Ovary (tissue), 9 donors: ENCODE results near the gene RANBP17. TPM values are rescaled to one million over a fixed set of nuclear protein-coding genes. Genes with fewer than 3 reads are reported as not detected.

ENCODE experiments used
- DNase-seq, 5 donors: peaks; one replicate each; pipeline ENCODE4 v3.0.0-alpha.2; 2019 to 2020
- H3K27ac ChIP-seq, 2 donors: fragments of 200-600 bp; one replicate each; pipeline versions ENCODE4 v1.5.1 to v1.8.0; 2019 to 2022
- H3K27me3 ChIP-seq: fragments of 200-600 bp; one replicate; pipeline ENCODE4 v1.8.0; 2022
- H3K36me3 ChIP-seq: fragments of 200-600 bp; sonication (generic); one replicate; pipeline ENCODE4 v1.5.1; 2019
- H3K4me1 ChIP-seq: one replicate; pipeline ENCODE4 v1.8.1; 2013; ENCODE audit warnings: mild to moderate bottlenecking, moderate library complexity; ENCODE audit not compliant: insufficient read depth
- H3K4me3 ChIP-seq: fragments of 200-600 bp; sonication (generic); one replicate; pipeline ENCODE4 v1.5.1; 2017
- H3K9me3 ChIP-seq, 2 donors: fragments of 200-600 bp in 1 of 2; sonication (generic) in 1 of 2; one replicate each; pipeline versions ENCODE4 v1.5.1 to v1.8.1; 2013 to 2019; ENCODE audit warnings: mild to moderate bottlenecking in 1 of 2, moderate library complexity in 1 of 2
- CTCF ChIP-seq, 3 donors: fragments of 450-650 bp in 2 of 3; fragments of 200-600 bp in 1 of 3; IDR thresholded peaks; one replicate each; pipeline versions ENCODE4 v1.5.1 to v1.8.0; 2016 to 2022; ENCODE audit warnings: antibody characterized with exemption in 3 of 3, mild to moderate bottlenecking in 1 of 3
- EP300 ChIP-seq: sonication (generic); formaldehyde crosslinking; IDR thresholded peaks from one replicate; pipeline ENCODE4 v1.6.1; 2017; ENCODE audit warnings: antibody characterized with exemption
- POLR2A ChIP-seq: fragments of 450-650 bp; IDR thresholded peaks from one replicate; pipeline ENCODE4 v1.6.1; 2017; ENCODE audit warnings: antibody characterized with exemption, mild to moderate bottlenecking, moderate library complexity
- WGBS, 3 donors: extraction: QIAGEN DNeasy Blood & Tissue Kit in 1 of 3; methylation state at CpG; one replicate each; pipeline versions ENCODE4 v1.1.5 to v1.1.7; 2013 to 2017; 5-methylcytosine and 5-hydroxymethylcytosine counted together
- intact Hi-C, 4 donors: fragments of 100-400 bp; cut with DNase I; formaldehyde crosslinking; loops; one replicate each; pipeline versions ENCODE4 v1.11.0 to v1.15.1; 2022 to 2023
- polyA plus RNA-seq, 2 donors: library from polyadenylated mRNA; stranded (reverse); fragments of 200-250 nt in 1 of 2; fragments of 350-450 nt in 1 of 2; fragmentation: Illumina TruSeq in 1 of 2; extraction: RNeasy Lipid Tissue Mini Kit (QIAGEN cat#74804) in 1 of 2; gene quantifications; one replicate each; pipeline ENCODE4 v1.2.3, GENCODE V29; 2013 to 2014
- total RNA-seq, 7 donors: library from RNA; depleted of rRNA in 2 of 7; stranded (reverse); fragments of >200 nt in 2 of 7; fragmentation: NEBNext Ultra II Directional in 3 of 7; extraction: Animal tissue kit (Norgen Biotek cat#: 25700) in 3 of 7; gene quantifications; one replicate each; pipeline versions ENCODE4 v1.1.0 to v1.2.4, GENCODE V29; 2016 to 2023
- donor health status: DM: no; HTN: no; CAD: no; lungs with moderate emphysema.
- donor health status: DM: no; HTN: no; CAD: no.
- donor health status: Bipolar disorder and iron deficiency.
- donor health status: DM: yes; HTN: yes; CAD: no.
- donor health status: DM: no; HTN: no; CAD: no.
- donor health status: DM: yes; HTN: yes; CAD: no.

RANBP17 gene
- total and polyA plus RNA-seq, 9 donors, result 1.3 to 16.1 (median 8.5) TPM

GRCh38 chr5:170860415-170860814, 1.4 kb upstream of the RANBP17 start:
- no peaks in the 10 kb centered on the region for H3K9me3 ChIP-seq
- TF ChIP-seq EP300 (no peak), CTCF (IDR thresholded peaks at IDR 0.05) (no peak)
- H3K27ac ChIP-seq, result no peak overlapping the region
- peaks cover 2% of the 10 kb centered on the region for H3K4me1 ChIP-seq
- no peak overlapping the region for H3K4me3 ChIP-seq
- DNase-seq, result no peak
- intact Hi-C loops, result no loop called here
- no peaks in the 10 kb centered on the region for H3K27me3 ChIP-seq
- no peaks in the 10 kb centered on the region for H3K36me3 ChIP-seq

- DNase-seq, result no peak
- H3K36me3 ChIP-seq, result no peaks in the 10 kb centered on the region
- 86 to 89% (median 87%) methylated on average over 5 of the region's 5 CpGs for WGBS, 3 donors
- no peaks in the 10 kb centered on the region for H3K27me3 ChIP-seq
- peaks cover 2% of the 10 kb centered on the region for H3K4me1 ChIP-seq
- no peak for TF ChIP-seq EP300
- no peak for TF ChIP-seq POLR2A
- no peak for TF ChIP-seq CTCF (IDR thresholded peaks at IDR 0.05)
- no peak overlapping the region for H3K27ac ChIP-seq
- no peaks in the 10 kb centered on the region for H3K9me3 ChIP-seq
- intact Hi-C loops, result no loop called here
- no peak overlapping the region for H3K4me3 ChIP-seq
Observed at GRCh38 chr5:170860818-170861666, 776 bp upstream of the RANBP17 start.

GRCh38 chr5:170861667-170861916, 226 bp upstream of the RANBP17 start:
- peaks cover 2% of the 10 kb centered on the region for H3K4me1 ChIP-seq
- 4 to 19% (median 5%) methylated on average over 7 to 26 of the region's 26 CpGs for WGBS, 3 donors
- H3K27ac ChIP-seq, result no peak overlapping the region
- intact Hi-C loops, result no loop called here
- H3K36me3 ChIP-seq, result no peaks in the 10 kb centered on the region
- peak overlapping the region; percentile 51 for H3K4me3 ChIP-seq
- H3K27me3 ChIP-seq, result no peaks in the 10 kb centered on the region
- TF ChIP-seq POLR2A (no peak), EP300 (no peak), CTCF (IDR thresholded peaks at IDR 0.05) (no peak)
- no peaks in the 10 kb centered on the region for H3K9me3 ChIP-seq
- peak in 3 of 5 donors; percentile 22 to 41 (median 34) for DNase-seq

- no peak for DNase-seq
- Histone ChIP-seq H3K4me1 (peaks cover 2% of the 10 kb centered on the region), H3K9me3 (no peaks in the 10 kb centered on the region), H3K36me3 (no peaks in the 10 kb centered on the region), H3K4me3 (no peak overlapping the region), H3K27me3 (no peaks in the 10 kb centered on the region), H3K27ac (no peak overlapping the region)
- WGBS, 3 donors, result 91 to 96% (median 94%) methylated on average over 3 of the region's 3 CpGs
- TF ChIP-seq CTCF (IDR thresholded peaks at IDR 0.05) (no peak), EP300 (no peak), POLR2A (no peak)
- intact Hi-C loops, result no loop called here
Observed at GRCh38 chr5:170863646-170864045, 1.8 kb downstream of the RANBP17 start.
